Retinal pigment epithelial cell (primary cell): ENCODE results near the gene H2BK1.

Experiments used
- DNase-seq: peaks from one replicate; pipeline ENCODE4 v3.0.0-alpha.2; 2010; ENCODE audit warnings: low read depth
- H3K4me3 ChIP-seq: 2 replicates; pipeline ENCODE4 v1.5.1; 2011; ENCODE audit warnings: mild to moderate bottlenecking, low read length, control low read depth, moderate library complexity
- CTCF ChIP-seq: conservative IDR thresholded peaks from 2 replicates; pipeline ENCODE4 v1.5.1; 2011; ENCODE audit warnings: low read depth, low read length, control low read depth, inconsistent platforms

H2BK1 gene

GRCh38 chr7:151186640-151187408 lies 23.5 kb downstream of the H2BK1 start, which contains the start of gene ASB10:
Gene ASB10, minus strand, starts transcription at chr7:151187250. Its CDS starts 120 bp downstream, at chr7:151187130.
- no peak for DNase-seq
- no peak within 1 kb of the TSS for H3K4me3 ChIP-seq
- no peak for TF ChIP-seq CTCF

- H3K4me3 ChIP-seq = no peak overlapping the region
- no peak for DNase-seq
- no peak for TF ChIP-seq CTCF
These were observed 24.3 kb downstream of the H2BK1 start for GRCh38 chr7:151185762-151186639.

GRCh38 chr7:151181011-151181431 lies 29.3 kb downstream of the H2BK1 start:
- H3K4me3 ChIP-seq = no peak overlapping the region
- DNase-seq = no peak
- TF ChIP-seq CTCF = no peak

GRCh38 chr7:151179946-151180345 lies 30.3 kb downstream of the H2BK1 start:
- no peak for DNase-seq
- TF ChIP-seq CTCF = no peak
- no peak overlapping the region for H3K4me3 ChIP-seq

GRCh38 chr7:151179287-151179860 lies 30.9 kb downstream of the H2BK1 start:
- DNase-seq = no peak
- H3K4me3 ChIP-seq = no peak overlapping the region
- TF ChIP-seq CTCF = no peak

- H3K4me3 ChIP-seq = no peak overlapping the region
- no peak for DNase-seq
- no peak for TF ChIP-seq CTCF
These were observed 31.5 kb downstream of the H2BK1 start for GRCh38 chr7:151178831-151179230.
